RWPE1 (cell line): Measurements from ENCODE around the gene BTN2A1.
"Not testable (repeated sequence)": the region's sequence is repeated elsewhere in the genome, so short reads cannot be mapped to it uniquely, and the experiment has no call there.

Experiments
- CTCF ChIA-PET: fragments of 350-600 bp; sonication (Branson Sonifier 250); formaldehyde crosslinking; extraction: SDS; loops from one replicate; lab custom pipeline; 2021; lab: Yijun Ruan, JAX
- POLR2A ChIA-PET: fragments of 400-600 bp; formaldehyde crosslinking; extraction: SDS; loops from one replicate; lab custom pipeline; 2020; ENCODE audit warnings: antibody characterized with exemption; ENCODE audit not compliant: low non-redundant PET; lab: Yijun Ruan, JAX
- DNase-seq: peaks from one replicate; pipeline ENCODE4 v3.0.0; 2012; ENCODE audit warnings: low spot score
- H3K27ac ChIP-seq: fragments of 450-650 bp; 2 replicates; pipeline ENCODE4 v1.5.1; 2017
- TF ChIP-seq, protein P1 (sequence below): fragments of 450-650 bp; conservative IDR thresholded peaks from 2 replicates; pipeline ENCODE4 v1.5.1; 2017; ENCODE audit warnings: low read depth, mild to moderate bottlenecking

BTN2A1 gene

DNA sequence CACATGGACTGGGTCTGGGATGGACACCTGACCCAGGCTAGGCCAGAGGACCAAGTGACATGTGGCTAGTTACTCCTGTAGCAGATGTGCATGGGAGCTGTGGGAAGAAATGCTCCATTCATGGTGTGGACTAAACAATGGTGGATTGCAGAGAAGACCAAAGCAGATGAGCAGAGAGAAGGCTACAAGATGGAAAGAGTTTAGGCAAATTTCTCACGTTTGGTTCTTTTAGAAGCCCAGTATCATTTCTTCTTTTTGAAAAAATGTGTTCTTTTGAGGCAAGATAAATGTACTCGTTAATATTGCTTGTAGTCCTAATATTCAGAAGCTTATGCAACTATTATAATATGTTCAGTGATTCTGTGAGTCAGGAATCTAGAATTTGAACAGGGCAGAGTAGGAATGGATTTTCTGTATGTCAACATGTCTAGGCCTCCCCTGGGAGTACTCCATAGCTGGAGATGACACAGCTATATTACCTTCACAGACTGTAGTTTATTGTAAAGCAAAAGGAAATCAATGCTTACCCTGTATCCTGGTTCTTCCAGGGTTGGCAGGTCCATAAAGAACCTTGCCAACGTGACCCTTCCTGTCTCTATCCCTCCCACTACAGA is 2.3 kb upstream of the BTN2A1 start:
- TF ChIP-seq, protein P1, sequence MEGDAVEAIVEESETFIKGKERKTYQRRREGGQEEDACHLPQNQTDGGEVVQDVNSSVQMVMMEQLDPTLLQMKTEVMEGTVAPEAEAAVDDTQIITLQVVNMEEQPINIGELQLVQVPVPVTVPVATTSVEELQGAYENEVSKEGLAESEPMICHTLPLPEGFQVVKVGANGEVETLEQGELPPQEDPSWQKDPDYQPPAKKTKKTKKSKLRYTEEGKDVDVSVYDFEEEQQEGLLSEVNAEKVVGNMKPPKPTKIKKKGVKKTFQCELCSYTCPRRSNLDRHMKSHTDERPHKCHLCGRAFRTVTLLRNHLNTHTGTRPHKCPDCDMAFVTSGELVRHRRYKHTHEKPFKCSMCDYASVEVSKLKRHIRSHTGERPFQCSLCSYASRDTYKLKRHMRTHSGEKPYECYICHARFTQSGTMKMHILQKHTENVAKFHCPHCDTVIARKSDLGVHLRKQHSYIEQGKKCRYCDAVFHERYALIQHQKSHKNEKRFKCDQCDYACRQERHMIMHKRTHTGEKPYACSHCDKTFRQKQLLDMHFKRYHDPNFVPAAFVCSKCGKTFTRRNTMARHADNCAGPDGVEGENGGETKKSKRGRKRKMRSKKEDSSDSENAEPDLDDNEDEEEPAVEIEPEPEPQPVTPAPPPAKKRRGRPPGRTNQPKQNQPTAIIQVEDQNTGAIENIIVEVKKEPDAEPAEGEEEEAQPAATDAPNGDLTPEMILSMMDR: no peak
- ChIA-PET POLR2A (no interaction called here), CTCF (no interaction called here)
- no peak for DNase-seq
- no peak overlapping the region for H3K27ac ChIP-seq

DNA sequence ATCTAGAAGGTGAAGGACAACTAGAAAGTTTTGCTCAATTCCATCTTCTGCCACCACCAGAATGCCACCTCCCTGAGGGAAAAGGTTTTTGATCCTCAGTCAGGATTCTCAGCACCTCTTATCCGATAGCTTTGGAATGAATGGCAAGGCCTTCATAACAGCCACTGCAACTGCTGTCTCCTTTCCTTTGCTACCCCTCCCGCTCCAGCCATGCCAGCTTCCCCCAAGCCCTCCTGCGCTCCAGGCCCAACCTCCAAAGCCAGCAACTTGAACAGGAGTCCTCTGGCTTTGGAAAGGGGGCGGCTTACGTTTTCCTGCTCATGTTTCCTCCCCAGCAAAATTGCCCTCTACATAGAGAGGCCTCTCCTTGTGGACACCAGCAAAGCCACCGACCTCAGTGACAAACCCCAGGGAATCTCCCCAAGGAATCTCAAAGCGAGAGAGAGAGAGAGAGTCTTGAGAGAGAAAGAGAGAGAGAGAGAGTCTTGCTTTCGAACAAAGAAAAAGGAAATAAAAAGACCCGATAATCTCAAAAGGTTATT is 420 bp upstream of the BTN2A1 start:
- TF ChIP-seq, protein P1: no peak
- ChIA-PET POLR2A (no interaction called here), CTCF (interaction anchor here (0.7 kb wide), 1 partner anchor 33 kb away, joined by 3 read pairs; no protein-coding TSS in a partner anchor)
- no peak for DNase-seq
- H3K27ac ChIP-seq: peak overlapping the region; percentile 84

DNA sequence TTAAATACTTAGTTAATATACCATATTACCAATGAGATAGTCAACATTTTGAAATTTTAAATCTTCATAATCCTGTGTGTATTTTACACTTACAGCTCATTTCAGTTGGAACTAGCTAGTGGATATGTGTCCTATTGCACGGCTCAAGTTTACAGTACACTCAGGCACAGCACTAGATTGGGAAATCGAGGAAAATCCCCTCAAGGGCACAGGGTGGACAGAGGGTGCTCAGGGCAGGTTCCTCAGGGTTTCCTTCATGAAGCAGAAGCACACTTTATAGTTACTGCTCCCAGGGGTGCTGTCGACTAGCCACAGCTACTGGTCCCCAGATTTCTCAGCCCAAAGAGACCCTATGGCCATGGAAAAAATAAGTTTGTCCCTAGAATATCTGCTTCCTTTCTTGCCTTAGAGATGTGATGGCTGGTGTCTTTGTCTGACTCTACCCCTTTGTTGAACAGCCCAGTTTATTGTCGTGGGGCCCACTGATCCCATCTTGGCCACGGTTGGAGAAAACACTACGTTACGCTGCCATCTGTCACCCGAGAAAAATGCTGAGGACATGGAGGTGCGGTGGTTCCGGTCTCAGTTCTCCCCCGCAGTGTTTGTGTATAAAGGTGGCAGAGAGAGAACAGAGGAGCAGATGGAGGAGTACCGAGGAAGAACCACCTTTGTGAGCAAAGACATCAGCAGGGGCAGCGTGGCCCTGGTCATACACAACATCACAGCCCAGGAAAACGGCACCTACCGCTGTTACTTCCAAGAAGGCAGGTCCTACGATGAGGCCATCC is 1.5 kb downstream of the BTN2A1 start:
- H3K27ac ChIP-seq: 0 out of 2 replicates have a peak overlapping the region, but pooled peaks have one; percentile 8
- TF ChIP-seq, protein P1: no peak
- POLR2A ChIA-PET: no interaction called here
- DNase-seq: no peak
- CTCF ChIA-PET: interaction anchor here (0.6 kb wide), 1 partner anchor 635 kb away, joined by 5 read pairs; no protein-coding TSS in a partner anchor

DNA sequence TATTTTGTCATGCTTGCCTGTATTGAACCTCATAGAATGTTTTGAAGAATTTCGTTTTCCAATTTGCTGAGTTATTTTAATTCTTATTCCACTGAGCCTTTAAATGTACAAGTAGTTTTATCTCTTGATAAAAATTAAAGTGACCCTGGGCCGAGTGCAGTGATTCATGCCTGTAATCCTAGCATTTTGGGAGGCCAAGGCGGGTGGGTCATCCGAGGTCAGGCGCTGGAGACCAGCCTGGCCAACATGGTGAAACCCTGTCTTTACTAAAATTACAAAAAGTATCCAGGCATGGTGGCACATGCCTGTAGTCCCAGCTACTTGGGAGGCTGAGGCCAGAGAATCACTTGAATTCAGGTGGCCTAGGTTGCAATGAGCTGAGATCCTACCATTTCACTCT is 3.6 kb downstream of the BTN2A1 start:
- DNase-seq, CTCF ChIA-PET, H3K27ac ChIP-seq, POLR2A ChIA-PET: not testable (repeated sequence)

DNA sequence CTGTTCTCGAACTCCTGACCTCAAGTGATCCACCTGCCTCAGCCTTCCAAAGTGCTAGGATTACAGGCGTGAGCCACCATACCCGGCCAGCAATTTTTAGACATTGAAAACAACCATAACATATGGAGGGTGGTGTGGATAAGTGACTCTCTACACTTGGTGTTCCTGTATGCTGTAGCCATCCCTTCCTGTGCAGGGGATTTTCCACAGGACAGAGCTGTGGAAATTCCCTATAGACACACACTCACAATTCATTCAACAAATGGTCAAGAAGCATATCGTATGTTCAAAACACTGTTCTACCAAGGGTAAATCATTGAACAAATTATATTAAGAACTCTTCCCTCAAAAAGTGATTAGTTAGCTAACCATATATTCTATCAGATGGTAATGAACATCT is 6.3 kb downstream of the BTN2A1 start:
- no peak for DNase-seq
- POLR2A ChIA-PET: no interaction called here
- CTCF ChIA-PET: no interaction called here
- H3K27ac ChIP-seq: no peak overlapping the region
- TF ChIP-seq, protein P1: no peak

DNA sequence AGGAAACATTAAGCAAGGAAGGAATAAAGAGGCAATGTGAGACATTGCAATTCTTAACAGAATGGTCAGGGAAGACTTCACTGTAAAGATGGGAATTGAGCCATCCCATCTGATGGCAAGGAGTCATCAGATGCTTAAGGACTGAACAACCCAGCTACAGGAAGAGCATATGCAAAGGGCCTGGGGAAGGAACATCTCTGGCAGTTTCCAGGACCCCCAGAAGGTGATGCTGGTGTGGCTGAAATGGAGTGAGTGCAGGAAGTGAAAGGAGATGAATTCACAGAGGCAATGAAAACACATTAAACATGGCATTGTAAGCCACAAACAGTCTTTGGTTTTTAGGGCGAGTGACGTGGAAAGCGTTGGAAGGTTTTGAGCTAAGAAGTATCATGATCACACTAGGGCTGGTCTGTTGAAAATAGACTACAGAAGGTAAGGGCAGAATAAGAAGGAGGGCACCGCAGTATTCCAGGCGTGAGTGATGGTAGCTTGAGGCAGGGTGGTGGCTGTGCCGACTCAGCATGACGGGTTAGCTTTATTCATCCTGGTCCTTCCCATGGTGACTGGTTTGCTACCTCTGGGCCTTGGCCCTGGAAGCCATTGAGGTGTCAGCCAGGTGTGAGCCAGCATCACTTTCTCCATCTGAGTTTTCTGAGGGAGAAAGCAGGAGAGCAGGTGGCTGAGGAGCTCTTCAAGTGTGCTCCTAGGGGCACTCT is 6.8 kb downstream of the BTN2A1 start:
- H3K27ac ChIP-seq: no peak overlapping the region
- ChIA-PET POLR2A (no interaction called here), CTCF (no interaction called here)
- no peak for DNase-seq
- TF ChIP-seq, protein P1: no peak
